KBM-7 (cell line): ENCODE results near the gene MCUB.
"Not testable (repeated sequence)": the region's sequence is repeated elsewhere in the genome, so short reads cannot be mapped to it uniquely, and the experiment has no call there.

Experiments
- DNase-seq: peaks from one replicate; pipeline ENCODE4 v3.0.0-alpha.2; 2015
- in situ Hi-C: fragments of 300-500 bp; cut with MboI; formaldehyde crosslinking; loops from 2 replicates; pipeline ENCODE4 v1.14.3; 2020; ENCODE audit warnings: low sequenced_read_pairs, low pct_unique_long_range_greater_than_20kb, mixed read lengths

MCUB gene

DNA sequence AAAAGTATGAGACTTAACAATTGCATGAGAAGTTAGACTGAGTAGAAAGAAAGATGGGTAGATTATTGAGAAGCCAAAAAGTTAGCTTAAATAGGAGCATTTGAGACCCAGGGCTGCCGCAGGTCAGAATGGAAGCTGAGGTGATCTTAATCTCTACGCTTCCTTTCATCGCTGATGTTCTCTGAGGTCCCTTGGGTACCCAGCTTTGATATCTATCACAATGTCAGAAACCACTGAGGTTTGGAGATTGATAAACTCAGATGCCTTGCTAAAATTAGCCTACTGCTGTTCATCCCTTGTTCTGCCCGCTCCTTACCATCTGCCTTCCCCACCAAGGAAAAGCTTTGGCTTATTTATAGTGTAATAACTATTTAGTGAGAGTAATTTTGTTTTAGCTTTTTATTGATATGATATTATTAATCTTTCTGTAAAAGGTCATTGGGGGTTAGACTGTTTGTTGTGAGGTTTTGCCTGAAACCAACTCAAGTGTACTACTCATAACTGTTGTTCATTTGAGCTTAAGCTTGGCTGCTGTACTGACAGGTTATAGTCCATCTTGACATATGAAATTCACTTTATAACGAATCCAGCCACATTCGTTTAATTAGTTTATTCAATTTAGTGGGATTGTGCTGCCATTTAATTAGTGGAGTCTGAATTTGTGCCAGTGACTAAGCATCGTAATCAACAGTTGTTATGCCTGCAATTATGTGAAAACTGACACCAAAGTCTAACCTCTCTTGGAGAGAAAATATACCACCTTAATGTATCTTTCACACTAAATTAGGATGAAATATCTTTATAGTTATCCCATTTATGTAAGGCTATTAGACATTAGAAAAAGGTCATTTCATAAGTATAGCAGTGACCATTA, 15.1 kb downstream of the MCUB start:
- no peak for DNase-seq
- in situ Hi-C loops: no loop called here

GRCh38 chr4:109576462-109576861, 16.4 kb downstream of the MCUB start:
- DNase-seq: peak; percentile 95
- in situ Hi-C loops: no loop called here

GRCh38 chr4:109578846-109579245, 18.8 kb downstream of the MCUB start:
- no peak for DNase-seq
- in situ Hi-C loops: no loop called here

DNA sequence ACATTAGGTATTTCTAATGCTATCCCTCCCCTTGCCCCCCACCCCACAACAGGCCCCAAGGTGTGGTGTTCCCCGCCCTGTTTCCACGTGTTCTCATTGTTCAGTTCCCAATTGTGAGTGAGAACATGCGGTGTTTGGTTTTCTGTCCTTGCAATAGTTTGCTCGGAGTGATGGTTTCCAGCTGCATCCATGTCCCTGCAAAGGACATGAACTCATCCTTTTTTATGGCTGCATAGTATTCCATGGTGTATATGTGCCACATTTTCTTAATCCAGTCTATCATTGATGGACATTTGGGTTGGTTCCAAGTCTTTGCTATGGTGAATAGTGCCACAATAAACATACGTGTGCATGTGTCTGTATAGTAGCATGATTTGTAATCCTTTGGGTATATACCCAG, 20.0 kb downstream of the MCUB start:
- DNase-seq, in situ Hi-C loops: not testable (repeated sequence)

- DNase-seq: no peak
- in situ Hi-C loops: no loop called here
Measured at GRCh38 chr4:109588176-109588575, 28.1 kb downstream of the MCUB start.

- in situ Hi-C loops: no loop called here
- DNase-seq: no peak
Measured at GRCh38 chr4:109589119-109589518, 29.1 kb downstream of the MCUB start.

- no peak for DNase-seq
- in situ Hi-C loops: no loop called here
Measured at GRCh38 chr4:109589605-109590004, 29.6 kb downstream of the MCUB start.

DNA sequence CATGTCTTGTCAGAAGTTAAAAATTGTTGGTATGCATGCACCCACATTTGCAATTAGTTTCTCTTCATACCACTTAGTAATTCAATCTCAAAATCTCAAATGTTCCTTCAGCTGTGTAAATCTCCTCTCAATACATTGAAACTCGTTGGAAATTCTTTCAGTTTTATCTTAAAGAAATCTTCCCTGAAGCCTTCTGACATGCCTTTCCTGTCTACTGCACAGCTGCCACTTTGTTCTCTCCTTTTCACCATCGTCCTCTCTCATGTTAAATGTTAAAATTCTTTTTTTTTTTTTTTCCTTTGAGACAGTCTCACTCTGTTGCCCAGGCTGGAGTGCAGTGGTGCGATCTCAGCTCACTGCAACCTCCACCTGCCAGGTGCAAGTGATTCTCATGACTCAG, 30.9 kb downstream of the MCUB start:
- DNase-seq: no peak
- in situ Hi-C loops: no loop called here

DNA sequence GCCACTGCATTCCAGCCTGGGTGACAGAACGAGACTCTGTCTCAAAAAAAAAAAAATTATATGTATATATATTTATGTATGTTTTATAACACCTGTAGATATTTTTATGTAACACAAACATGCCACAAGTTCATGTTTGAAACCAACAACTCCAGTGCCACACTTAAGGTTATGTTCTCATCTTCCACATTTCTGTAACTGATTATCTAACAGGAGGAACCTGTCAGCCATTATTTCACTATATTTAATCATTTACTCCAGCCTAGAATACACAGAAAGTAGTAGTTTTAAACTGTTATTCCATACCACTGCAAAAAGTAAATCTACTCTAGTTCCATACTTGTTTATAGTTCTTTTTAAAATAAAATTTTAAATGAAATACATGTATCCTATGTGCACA, 32.3 kb downstream of the MCUB start:
- in situ Hi-C loops: no loop called here
- DNase-seq: no peak

DNA sequence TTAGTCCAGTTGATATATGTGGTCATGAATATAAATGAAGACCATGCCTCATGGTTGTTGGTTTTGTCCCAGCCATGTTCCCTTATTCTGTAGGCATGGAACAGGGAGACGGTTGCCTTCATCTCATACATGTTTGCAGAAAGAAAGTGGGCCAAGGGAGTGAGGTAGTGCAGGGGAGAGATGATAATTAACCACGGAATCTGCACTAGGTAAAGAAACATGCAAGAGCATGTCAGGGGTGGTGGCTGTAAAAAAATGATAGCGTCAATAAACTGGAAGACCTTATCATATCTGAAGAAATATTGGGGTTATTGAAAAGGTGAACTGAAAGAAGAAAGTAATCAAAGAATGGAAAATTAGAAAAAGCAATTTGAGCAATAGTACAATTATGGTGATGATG, 35.1 kb downstream of the MCUB start:
- in situ Hi-C loops: not testable (repeated sequence)

DNA sequence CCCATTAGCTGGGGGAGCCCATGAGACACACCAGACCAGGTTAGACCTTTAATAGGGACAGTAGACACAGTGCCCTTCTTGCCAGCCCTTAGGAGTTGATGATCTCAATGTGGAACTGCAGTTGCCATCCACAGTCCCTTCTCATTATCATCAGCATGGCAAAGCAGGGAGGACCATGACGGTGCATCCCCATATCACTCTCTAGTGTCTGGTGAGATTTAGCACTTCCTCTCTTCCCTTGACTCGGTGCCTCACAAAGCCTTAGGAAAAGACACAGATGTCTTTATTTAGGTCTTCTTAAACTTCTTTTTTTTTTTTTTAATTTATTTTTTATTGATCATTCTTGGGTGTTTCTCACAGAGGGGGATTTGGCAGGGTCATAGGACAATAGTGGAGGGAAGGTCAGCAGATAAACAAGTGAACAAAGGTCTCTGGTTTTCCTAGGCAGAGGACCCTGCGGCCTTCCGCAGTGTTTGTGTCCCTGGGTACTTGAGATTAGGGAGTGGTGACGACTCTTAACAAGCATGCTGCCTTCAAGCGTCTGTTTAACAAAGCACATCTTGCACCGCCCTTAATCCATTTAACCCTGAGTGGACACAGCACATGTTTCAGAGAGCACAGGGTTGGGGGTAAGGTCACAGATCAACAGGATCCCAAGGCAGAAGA, 36.5 kb downstream of the MCUB start:
- DNase-seq, in situ Hi-C loops: not testable (repeated sequence)

More for the DNA sequence above, 35.1 kb downstream of the MCUB start:
- not testable (repeated sequence) for DNase-seq

GRCh38 chr4:109599046-109599652, 39.1 kb downstream of the MCUB start:
- no peak for DNase-seq
- in situ Hi-C loops: no loop called here

DNA sequence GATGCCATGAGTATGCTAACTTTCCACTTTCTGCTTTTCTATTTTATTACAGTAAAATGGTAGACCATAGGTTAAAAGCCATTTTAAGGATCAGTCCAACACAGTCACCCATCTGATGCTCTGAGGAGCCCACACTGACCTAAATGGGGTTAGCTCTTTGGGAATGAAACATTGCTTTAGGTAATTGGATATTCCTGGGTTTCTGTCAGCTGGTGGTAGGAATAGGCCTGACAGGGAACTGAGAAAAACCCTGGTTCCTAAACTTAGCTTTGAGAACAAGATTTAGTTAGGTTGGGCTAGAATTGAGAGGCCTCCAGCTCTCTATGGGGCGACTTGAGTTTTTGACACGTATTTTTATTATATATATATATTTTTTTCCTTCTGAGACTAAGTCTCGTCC, 40.4 kb downstream of the MCUB start:
- no peak for DNase-seq
- in situ Hi-C loops: no loop called here

- DNase-seq: no peak
- in situ Hi-C loops: no loop called here
Measured at GRCh38 chr4:109601336-109601735, 41.3 kb downstream of the MCUB start.

- DNase-seq: no peak
- in situ Hi-C loops: no loop called here
Measured at GRCh38 chr4:109607976-109608375, 47.9 kb downstream of the MCUB start.

DNA sequence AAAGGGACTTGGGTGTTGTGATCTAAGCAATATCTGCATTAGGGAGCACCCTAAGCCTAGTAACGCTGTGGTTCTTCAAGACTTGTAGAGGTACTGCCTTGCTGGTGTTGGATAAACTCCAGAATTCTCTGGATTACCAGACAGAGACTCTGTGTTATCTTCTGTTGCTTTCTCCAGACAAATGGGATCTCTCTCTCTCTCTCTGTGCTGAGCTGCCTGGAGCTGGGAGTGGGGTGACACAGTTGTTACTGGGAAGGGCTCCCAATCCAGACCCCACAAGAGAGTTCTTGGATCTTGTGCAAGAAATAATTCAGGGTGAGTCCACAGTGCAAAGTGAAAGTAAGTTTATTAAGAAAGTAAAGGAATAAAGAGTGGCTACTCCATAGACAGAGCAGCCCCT, 48.8 kb downstream of the MCUB start:
- DNase-seq: no peak
- in situ Hi-C loops: no loop called here

GRCh38 chr4:109609431-109609830, 49.4 kb downstream of the MCUB start:
- no peak for DNase-seq
- in situ Hi-C loops: no loop called here

- DNase-seq: no peak
- in situ Hi-C loops: no loop called here
Measured at GRCh38 chr4:109610489-109610888, 50.4 kb downstream of the MCUB start.

- in situ Hi-C loops: no loop called here
- peak; percentile 19 for DNase-seq
Measured at GRCh38 chr4:109611045-109611646, 51.1 kb downstream of the MCUB start.

- in situ Hi-C loops: no loop called here
- DNase-seq: no peak
Measured at GRCh38 chr4:109614015-109614414, 54.0 kb downstream of the MCUB start.
